HG02852 (cell line): Measurements from ENCODE around the gene BOLA2B.

ENCODE experiments used
- ATAC-seq: cut with Tn5 transposase; IDR thresholded peaks from one replicate; pipeline ENCODE4 v1.9.1; 2021; ENCODE audit warnings: mild to moderate bottlenecking, moderate library complexity; ENCODE audit not compliant: unreplicated experiment

The BOLA2B gene

DNA sequence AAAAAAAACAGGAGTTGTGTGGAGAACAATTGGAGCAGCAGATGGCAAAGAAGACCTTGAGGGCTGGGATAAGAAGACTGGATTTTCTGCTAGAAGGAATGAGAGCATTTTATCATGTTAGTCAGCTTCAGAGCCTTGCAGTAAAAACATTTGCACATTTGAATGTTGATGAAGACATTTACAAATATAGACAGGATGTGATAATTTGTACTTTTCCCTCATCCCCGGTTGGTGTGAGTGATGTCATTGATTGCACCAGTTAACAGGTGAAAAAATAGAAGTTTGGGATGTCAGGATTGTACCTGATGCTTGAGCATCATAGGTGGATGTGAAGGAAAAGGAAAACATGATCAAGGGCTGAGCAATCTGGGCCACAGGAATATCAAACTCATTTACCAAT is 47.8 kb downstream of the BOLA2B start:
- ATAC-seq = no peak

DNA sequence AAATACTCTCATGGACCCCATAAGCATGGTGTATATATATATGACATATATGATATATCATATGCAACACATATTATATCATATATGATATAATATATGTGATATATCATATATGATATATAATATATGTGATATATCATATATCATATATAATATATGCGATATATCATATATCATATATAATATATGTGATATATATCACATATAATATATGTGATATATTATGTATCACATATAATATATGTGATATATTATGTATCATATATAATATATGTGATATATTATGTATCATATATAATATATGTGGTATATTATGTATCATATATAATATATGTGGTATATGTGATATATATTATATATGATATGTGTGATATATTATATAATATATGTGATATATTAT is 48.5 kb downstream of the BOLA2B start:
- no peak for ATAC-seq

DNA sequence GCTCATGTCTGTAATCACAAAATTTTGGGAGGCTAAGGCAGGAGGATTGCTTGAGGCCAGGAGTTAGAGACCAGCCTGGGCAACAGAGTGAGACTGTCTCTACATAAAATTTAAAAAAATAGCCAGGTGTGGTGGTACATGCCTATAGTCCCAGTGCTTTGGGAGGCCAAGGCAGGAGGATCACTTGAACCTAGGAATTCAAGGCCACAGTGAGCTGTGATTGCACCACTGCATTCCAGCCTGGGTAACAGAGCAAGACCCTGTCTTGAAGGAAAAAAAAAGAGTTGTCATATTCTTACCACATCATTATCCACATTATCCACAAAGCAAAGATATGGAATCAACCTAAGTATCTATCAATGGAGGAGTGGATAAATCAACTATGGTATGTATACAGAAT is 49.4 kb downstream of the BOLA2B start:
- no peak for ATAC-seq

DNA sequence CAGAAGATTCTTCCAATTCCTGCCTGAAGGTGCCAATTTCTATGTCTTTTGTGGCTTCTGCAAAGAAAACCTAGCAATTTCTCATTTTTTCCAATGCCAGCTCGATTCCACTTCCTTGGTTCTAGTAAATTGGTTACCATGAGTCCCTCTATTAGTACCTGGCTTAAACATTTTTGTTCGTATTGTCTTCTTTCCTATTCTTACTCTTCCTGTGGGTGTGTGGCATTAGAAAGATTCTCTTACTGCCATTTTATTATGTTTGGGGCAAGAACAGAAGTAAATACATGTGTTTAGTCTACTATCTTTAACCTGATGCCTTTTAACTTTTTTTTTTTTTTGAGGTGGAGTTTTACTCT is 50.1 kb downstream of the BOLA2B start:
- no peak for ATAC-seq
